Measurements from ENCODE around the gene CHST15. TPM values are rescaled to one million over a fixed set of nuclear protein-coding genes. Genes with fewer than 3 reads are reported as not detected.
A peak's percentile ranks its signal among the peaks of the same experiment; 100 is the strongest.

Gene CHST15, protein sequence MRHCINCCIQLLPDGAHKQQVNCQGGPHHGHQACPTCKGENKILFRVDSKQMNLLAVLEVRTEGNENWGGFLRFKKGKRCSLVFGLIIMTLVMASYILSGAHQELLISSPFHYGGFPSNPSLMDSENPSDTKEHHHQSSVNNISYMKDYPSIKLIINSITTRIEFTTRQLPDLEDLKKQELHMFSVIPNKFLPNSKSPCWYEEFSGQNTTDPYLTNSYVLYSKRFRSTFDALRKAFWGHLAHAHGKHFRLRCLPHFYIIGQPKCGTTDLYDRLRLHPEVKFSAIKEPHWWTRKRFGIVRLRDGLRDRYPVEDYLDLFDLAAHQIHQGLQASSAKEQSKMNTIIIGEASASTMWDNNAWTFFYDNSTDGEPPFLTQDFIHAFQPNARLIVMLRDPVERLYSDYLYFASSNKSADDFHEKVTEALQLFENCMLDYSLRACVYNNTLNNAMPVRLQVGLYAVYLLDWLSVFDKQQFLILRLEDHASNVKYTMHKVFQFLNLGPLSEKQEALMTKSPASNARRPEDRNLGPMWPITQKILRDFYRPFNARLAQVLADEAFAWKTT
- total RNA-seq = not detected

DNA sequence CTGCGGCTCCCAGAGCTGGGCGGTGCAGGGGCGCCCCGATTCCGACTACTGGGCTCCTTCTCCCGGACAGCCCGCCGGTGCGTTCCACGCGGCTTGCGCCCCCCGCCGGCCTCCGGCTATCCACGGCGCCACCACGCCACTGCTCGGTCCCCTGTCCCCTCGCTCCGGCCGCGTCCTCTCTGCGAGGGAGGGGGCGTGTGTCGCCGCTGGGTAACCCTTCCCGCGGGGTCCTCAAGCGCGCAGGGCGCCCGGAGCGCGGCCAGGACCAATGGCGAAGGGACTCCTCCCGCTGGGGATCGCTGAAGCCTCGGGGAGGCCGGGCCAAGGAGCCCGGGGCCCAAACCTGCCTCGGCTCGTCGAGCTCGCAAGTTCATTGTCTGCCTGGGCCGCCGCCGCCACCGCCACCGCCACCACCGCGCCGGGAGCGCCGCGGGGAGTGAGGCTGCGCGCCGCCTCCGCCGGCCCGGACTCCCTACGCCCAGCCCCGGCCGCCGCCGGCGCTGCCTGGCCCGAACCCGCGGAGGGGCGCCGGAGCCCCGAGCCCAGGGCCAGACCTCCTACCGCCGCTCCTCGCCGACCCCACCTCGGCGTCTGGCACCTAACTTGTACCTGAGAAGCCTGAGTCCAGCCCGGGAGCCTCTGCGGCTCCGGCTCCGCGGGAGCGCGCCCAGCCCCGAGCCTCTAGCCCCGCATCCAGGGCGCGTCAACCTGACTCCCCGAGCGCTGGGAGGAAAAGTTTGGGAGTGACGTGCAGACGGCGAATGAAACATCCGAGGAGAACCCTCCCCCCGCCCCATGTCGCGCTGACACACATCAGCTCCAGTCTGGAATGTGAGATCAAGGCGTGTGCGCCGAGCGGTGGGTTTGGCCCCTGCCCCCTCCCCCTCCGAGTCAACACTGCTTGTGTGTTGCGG, at the start of gene CHST15:
CHST15 (minus strand) TSS at position 739 of the 914 bp plus-strand sequence. CDS start 47,386 bp downstream, outside the sequence.
- peak within 1 kb of the TSS; percentile 34 for H3K4me3 Mint-ChIP-seq
- POLR2A ChIA-PET = no interaction called here
- peaks cover 5% of the 10 kb centered on the region for H3K4me1 Mint-ChIP-seq
- DNase-seq = no peak
- CTCF ChIA-PET = interaction anchor here (0.8 to 1.5 kb wide), 2 partner anchors 9 to 63 kb away, joined by 4 read pairs; no protein-coding TSS in a partner anchor
- no peak within 1 kb of the TSS for H3K27ac Mint-ChIP-seq
- no peaks in the 10 kb centered on the region for H3K36me3 Mint-ChIP-seq (ENCODE audit: low read depth)
- peaks cover 2% of the 10 kb centered on the region for H3K9me3 Mint-ChIP-seq
- H3K27me3 Mint-ChIP-seq = peaks cover 68% of the 10 kb centered on the region

DNA sequence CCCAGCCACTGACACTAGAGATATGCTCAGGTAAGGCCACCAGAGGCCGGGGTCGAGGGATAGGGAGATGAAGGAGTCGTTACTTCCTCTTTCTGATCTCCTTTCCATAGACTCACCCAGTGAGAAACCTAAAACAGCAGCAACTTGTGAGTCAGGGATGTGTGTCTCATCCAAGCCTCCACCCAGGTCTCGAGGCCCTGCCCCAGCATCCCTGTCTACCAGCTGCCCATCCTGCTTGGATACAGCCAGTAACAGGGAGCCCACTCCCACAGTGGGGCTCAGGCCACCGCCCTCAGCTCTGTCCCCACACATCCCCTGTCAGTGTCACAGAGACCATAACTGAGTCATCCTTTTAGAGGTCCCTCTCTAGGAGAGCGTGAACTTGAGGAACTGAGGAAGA, 49.6 kb upstream of the CHST15 start:
- CTCF ChIA-PET = interaction anchor here (1.1 kb wide), 1 partner anchor 13 kb away, joined by 3 read pairs; no protein-coding TSS in a partner anchor
- Mint-ChIP-seq H3K9me3 (no peaks in the 10 kb centered on the region), H3K36me3 (ENCODE audit: low read depth) (no peaks in the 10 kb centered on the region), H3K27ac (no peak overlapping the region), H3K4me3 (no peak overlapping the region), H3K4me1 (peaks cover under 1% of the 10 kb centered on the region), H3K27me3 (peaks cover 8% of the 10 kb centered on the region)
- no peak for DNase-seq
- POLR2A ChIA-PET = no interaction called here

DNA sequence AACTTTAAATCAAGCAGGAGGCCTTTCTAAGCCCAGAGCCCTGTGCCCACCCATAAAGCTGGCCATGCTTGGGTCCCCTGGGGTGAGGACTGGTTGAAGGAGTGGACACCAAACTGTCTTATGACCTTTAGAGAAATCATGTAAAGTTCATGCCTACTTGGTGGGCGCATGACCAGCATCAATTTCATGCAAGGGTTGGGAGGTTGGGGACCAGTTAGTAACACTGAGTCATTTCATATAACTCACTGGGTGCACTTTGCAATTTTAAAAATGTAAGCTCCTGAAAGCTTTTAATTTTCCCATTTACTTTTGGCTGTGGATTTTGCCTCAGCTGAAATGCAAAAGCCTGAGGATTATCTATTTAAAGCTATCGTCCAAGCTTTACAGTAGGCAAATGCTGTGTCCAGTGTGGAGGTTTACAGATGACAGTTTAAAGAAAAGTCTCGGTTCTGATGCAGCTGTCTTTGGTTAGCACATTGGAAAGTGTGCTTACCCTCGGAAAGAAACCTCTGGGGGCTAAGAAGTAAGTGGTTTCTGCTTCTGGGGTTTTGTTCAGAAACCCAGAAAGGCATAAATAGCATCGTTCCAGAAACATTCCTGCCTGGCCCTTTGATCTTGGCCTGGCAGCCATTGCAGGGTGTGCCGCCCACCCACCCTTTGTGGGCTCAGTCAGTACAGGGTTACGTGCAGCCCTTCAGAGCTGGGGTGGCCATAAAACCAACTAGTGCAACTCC, 48.8 kb upstream of the CHST15 start:
- Mint-ChIP-seq H3K9me3 (no peaks in the 10 kb centered on the region), H3K4me1 (no peaks in the 10 kb centered on the region), H3K4me3 (no peak overlapping the region), H3K36me3 (ENCODE audit: low read depth) (no peaks in the 10 kb centered on the region), H3K27me3 (peaks cover 14% of the 10 kb centered on the region), H3K27ac (no peak overlapping the region)
- ChIA-PET CTCF (interaction anchor here (1.1 kb wide), 1 partner anchor 13 kb away, joined by 3 read pairs; no protein-coding TSS in a partner anchor), POLR2A (no interaction called here)
- no peak for DNase-seq

DNA sequence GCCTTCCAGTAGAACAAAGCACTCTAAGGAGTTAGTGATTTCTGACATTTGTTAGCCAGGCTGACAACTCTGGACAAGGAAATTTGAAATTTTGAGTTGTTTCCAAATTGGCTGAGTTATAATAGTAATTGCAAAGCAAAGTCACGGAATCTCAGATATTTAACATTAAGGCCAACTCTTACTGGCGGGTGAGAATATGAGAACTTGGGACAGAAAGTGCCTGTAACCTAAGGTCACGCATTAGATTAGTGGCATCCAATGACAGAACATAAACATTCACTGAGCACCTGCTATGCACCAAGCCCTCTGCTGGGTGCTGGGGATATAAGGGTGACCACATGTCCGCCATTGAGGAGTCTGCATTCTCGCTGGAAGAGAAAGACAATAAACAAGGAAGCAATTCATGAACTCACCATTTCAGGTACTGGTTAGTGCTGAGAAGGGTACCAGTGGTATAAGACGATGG, 45.5 kb upstream of the CHST15 start:
- no peaks in the 10 kb centered on the region for H3K36me3 Mint-ChIP-seq (ENCODE audit: low read depth)
- no peaks in the 10 kb centered on the region for H3K4me1 Mint-ChIP-seq
- ChIA-PET CTCF (no interaction called here), POLR2A (no interaction called here)
- H3K27me3 Mint-ChIP-seq = peaks cover 15% of the 10 kb centered on the region
- no peak overlapping the region for H3K4me3 Mint-ChIP-seq
- H3K9me3 Mint-ChIP-seq = no peaks in the 10 kb centered on the region
- DNase-seq = no peak
- H3K27ac Mint-ChIP-seq = no peak overlapping the region

DNA sequence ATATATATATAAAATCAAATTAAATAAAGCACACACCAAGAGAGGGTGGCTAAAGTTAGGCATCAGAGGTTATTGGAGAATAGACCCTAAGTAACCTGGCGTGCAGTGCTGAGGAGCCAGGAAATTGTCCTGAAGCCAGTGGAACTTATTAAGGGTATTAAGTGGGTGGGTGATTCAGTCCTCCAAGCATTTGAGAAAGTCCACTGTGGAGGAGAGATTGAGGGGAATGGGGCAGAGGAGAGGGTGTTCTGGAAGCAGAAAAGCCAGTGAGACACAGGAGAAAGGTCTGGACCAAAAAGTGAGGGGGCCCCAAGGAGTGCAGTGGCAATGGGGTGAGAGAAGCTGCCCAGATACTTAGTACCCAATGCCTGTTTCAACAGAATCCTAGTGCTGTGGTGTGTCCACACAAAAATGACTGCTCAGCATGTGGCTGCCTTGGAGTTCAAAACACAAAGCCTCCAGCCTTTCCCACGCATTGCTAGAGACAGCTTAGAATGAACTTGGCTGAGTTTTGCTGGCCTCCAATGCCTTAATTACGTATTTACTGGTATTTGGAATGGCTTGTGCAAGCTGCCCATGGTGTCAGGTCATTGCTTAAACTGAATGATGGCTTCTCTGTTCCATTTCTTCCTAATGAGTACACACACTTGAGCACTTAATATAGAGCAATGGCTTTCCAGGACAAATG, 44.9 kb upstream of the CHST15 start:
- DNase-seq = no peak
- ChIA-PET POLR2A (no interaction called here), CTCF (no interaction called here)
- Mint-ChIP-seq H3K9me3 (no peaks in the 10 kb centered on the region), H3K27me3 (peaks cover 15% of the 10 kb centered on the region), H3K36me3 (ENCODE audit: low read depth) (no peaks in the 10 kb centered on the region), H3K4me3 (no peak overlapping the region), H3K27ac (no peak overlapping the region), H3K4me1 (no peaks in the 10 kb centered on the region)

DNA sequence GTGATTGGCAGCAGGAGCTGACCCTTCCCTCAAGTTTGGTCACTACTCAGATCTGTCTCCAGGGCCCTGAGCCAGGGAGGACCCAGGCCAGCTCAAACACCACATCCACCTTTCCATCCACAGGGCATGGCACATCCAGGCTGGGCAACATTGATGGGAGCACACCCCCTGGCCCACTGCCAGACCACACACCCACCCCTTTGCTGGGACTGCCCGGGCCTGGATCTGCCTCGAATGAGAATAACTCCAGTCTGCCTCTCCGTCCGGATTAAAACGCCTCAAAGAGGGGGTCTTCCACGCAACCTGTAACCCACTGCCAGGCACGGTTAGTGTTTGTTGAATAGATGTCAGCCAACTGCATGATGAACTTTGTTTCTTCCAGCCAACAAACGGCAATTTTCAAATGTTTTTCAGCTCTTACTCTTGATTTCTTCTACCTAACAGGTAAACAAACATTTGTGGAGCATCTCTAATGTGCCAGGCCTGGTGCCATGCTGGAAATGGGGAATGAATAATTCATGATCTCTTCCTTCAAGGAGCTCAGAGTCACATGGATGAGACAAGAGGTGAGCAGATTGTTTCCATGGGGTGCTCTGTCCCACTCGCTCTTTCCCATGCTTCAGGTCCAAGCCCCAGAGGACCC, 41.0 kb upstream of the CHST15 start:
- Mint-ChIP-seq H3K27ac (no peak overlapping the region), H3K4me3 (no peak overlapping the region), H3K27me3 (peaks cover 10% of the 10 kb centered on the region), H3K36me3 (ENCODE audit: low read depth) (no peaks in the 10 kb centered on the region), H3K9me3 (no peaks in the 10 kb centered on the region), H3K4me1 (no peaks in the 10 kb centered on the region)
- POLR2A ChIA-PET = no interaction called here
- no peak for DNase-seq
- CTCF ChIA-PET = no interaction called here

DNA sequence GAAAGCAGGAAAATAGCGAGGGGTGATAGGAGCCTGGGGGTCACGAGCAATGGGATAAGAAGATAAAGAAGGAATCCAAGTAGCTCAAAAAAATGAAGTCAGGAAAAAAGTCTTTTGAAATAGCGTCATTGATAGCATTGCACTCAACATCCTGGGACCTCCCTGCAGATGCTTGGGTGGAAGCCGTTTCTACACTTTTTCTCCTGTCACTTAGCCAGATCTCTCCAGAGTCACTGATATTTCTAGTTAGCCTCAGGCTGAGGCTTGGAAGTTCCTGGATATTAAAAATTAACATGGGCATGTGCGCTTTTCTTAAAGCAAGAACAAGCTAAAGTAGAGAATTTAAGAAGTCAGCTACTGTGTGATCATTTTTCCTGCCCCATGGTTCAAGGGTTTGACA, 39.5 kb upstream of the CHST15 start:
- CTCF ChIA-PET = interaction anchor here (0.6 to 1.1 kb wide), 2 partner anchors 12 to 95 kb away, joined by 3 read pairs; no protein-coding TSS in a partner anchor
- no peak overlapping the region for H3K4me3 Mint-ChIP-seq

DNA sequence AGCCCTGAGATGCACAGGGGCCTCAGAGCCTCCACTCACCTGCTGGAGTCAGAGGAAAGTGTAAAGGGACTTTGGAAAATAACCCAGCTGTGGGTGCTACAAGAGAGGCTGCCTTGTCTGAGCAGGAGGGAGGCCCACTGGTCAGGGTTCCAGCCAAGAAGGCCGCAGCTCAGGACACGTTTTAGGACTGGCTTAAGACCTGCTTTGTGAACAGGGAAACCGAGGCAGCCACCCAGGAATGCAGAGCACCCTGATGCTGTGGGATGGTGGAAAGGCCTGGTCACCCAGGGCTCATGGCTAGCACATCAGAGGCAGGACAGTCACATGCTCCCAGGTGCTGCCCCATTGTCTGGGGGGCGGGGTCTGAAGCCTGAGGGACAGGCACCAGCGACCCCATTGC, 38.9 kb upstream of the CHST15 start:
- DNase-seq = no peak
- no peak overlapping the region for H3K4me3 Mint-ChIP-seq
- H3K9me3 Mint-ChIP-seq = no peaks in the 10 kb centered on the region
- peaks cover 3% of the 10 kb centered on the region for H3K27me3 Mint-ChIP-seq
- no peaks in the 10 kb centered on the region for H3K36me3 Mint-ChIP-seq (ENCODE audit: low read depth)
- H3K27ac Mint-ChIP-seq = no peak overlapping the region
- H3K4me1 Mint-ChIP-seq = no peaks in the 10 kb centered on the region
- POLR2A ChIA-PET = no interaction called here
- CTCF ChIA-PET = interaction anchor here (0.6 kb wide), 1 partner anchor 108 kb away, joined by 3 read pairs; no protein-coding TSS in a partner anchor

More for the DNA sequence above, 39.5 kb upstream of the CHST15 start:
- POLR2A ChIA-PET = no interaction called here
- Mint-ChIP-seq H3K36me3 (ENCODE audit: low read depth) (no peaks in the 10 kb centered on the region), H3K27me3 (peaks cover 7% of the 10 kb centered on the region), H3K27ac (no peak overlapping the region), H3K9me3 (no peaks in the 10 kb centered on the region), H3K4me1 (no peaks in the 10 kb centered on the region)
- no peak for DNase-seq

DNA sequence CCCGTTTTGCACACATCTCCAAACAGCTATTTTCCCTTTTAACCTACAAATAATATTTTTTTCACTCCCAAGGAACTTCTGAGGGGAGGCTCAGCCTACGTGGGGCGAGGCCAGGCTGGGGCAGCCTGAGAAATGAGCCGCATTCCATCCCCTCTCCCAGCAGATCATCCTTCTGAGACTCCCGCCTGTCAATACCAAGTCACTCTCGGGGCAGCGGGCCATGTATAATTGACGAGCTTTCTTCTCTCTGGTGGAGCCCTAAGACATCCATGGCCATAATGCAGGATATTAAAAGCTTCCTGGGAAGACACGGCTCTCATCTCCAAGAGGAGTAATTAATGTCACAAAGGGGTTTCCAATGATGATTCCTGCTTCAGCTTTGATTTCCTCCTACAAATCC, 37.8 kb upstream of the CHST15 start:
- no peaks in the 10 kb centered on the region for H3K27me3 Mint-ChIP-seq
- H3K36me3 Mint-ChIP-seq (ENCODE audit: low read depth) = no peaks in the 10 kb centered on the region
- POLR2A ChIA-PET = no interaction called here
- no peaks in the 10 kb centered on the region for H3K4me1 Mint-ChIP-seq
- DNase-seq = no peak
- no peaks in the 10 kb centered on the region for H3K9me3 Mint-ChIP-seq
- no peak overlapping the region for H3K4me3 Mint-ChIP-seq
- CTCF ChIA-PET = interaction anchor here (0.5 kb wide), 1 partner anchor 1535 kb away, joined by 3 read pairs; no protein-coding TSS in a partner anchor
- H3K27ac Mint-ChIP-seq = no peak overlapping the region

DNA sequence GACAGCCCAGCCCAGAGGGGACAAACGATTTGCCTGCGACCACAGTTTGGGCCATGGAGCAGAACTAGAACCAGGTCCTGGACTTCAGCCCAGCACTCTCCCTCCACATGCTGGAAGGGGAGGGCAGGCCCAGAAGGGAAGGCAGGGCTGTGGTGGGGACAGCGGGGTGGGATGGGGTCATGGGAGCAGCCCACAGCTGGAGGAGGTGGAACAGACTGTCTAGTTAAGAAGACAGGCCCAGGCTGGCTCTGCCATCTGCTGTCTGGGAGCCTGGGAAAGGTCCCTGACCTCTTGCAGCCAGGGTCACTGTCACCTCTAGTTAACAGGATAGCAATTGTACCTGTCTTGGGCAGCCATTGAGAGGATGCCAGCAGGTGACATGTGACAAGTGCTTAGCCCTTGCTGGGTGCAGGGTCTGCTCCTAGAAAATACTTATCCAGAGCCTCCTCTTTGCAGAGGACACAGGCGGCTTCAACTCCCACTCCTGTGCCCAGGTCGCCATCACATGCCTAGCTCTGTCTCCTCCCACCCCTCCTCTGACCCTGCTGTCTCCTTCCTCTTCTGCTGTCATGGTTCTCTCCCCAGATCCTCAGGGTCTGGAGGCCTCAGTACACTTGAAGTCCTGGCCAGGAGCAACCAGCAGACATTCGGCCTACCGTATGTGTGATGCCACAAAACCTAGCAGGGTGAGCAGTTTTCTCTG, 37.0 kb upstream of the CHST15 start:
- DNase-seq = no peak
- no peak overlapping the region for H3K4me3 Mint-ChIP-seq
- H3K27me3 Mint-ChIP-seq = no peaks in the 10 kb centered on the region
- no peak overlapping the region for H3K27ac Mint-ChIP-seq
- no peaks in the 10 kb centered on the region for H3K9me3 Mint-ChIP-seq
- H3K4me1 Mint-ChIP-seq = no peaks in the 10 kb centered on the region
- H3K36me3 Mint-ChIP-seq (ENCODE audit: low read depth) = no peaks in the 10 kb centered on the region
- POLR2A ChIA-PET = no interaction called here
- CTCF ChIA-PET = interaction anchor here (1.5 kb wide), 1 partner anchor 12 kb away, joined by 3 read pairs; no protein-coding TSS in a partner anchor

DNA sequence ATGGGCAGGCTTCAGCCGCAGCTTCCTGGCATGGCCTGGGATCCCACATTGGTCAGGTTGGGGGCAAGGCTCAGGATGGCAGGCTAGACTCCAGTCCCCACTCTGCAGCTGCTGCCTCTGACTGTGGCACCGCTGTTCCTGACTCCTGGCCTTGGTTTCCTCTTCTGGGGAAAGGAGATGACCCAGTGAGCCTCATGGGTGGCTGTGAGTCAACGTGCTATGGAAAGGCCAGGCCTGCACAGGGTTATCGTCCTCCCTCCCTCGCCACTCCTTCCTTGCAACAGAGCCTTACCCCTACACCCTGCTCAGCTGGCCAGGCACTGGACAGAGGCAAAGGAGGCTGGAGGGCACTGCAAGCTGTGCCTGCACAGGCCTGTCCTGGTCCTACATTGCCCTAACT, 36.1 kb upstream of the CHST15 start:
- Mint-ChIP-seq H3K27me3 (no peaks in the 10 kb centered on the region), H3K36me3 (ENCODE audit: low read depth) (no peaks in the 10 kb centered on the region), H3K9me3 (no peaks in the 10 kb centered on the region), H3K27ac (no peak overlapping the region), H3K4me3 (no peak overlapping the region), H3K4me1 (no peaks in the 10 kb centered on the region)
- CTCF ChIA-PET = interaction anchor here (1.5 kb wide), 1 partner anchor 13 kb away, joined by 3 read pairs; no protein-coding TSS in a partner anchor
- POLR2A ChIA-PET = no interaction called here
- no peak for DNase-seq

Measured in activated CD4-positive, alpha-beta T cell treated with anti-CD3 and anti-CD28 coated beads, Interleukin-2, amount 10 ng/mL, durations not matched to agents 7 days and 5 days (primary cell).